Measurements from ENCODE around the gene RAB12.

GRCh38 chr18:8662560-8663255, 53.5 kb downstream of the RAB12 start:
- no peak for TF ChIP-seq EZH2 (IDR thresholded peaks at IDR 0.05)
- TF ChIP-seq, protein P1, sequence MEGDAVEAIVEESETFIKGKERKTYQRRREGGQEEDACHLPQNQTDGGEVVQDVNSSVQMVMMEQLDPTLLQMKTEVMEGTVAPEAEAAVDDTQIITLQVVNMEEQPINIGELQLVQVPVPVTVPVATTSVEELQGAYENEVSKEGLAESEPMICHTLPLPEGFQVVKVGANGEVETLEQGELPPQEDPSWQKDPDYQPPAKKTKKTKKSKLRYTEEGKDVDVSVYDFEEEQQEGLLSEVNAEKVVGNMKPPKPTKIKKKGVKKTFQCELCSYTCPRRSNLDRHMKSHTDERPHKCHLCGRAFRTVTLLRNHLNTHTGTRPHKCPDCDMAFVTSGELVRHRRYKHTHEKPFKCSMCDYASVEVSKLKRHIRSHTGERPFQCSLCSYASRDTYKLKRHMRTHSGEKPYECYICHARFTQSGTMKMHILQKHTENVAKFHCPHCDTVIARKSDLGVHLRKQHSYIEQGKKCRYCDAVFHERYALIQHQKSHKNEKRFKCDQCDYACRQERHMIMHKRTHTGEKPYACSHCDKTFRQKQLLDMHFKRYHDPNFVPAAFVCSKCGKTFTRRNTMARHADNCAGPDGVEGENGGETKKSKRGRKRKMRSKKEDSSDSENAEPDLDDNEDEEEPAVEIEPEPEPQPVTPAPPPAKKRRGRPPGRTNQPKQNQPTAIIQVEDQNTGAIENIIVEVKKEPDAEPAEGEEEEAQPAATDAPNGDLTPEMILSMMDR (IDR thresholded peaks at IDR 0.05) = no peak

All from neural progenitor cell (in vitro differentiated cells).